ES-I3 (cell line): ENCODE data around the gene HS3ST6.

Experiments used
- H3K36me3 ChIP-seq: 2 replicates; pipeline ENCODE4 v1.6.1; 2013; ENCODE audit warnings: mild to moderate bottlenecking, low read length, control low read depth, moderate library complexity; ENCODE audit not compliant: insufficient read depth
- H3K4me1 ChIP-seq: 2 replicates; pipeline ENCODE4 v1.6.1; 2013; ENCODE audit warnings: mild to moderate bottlenecking, control low read depth, low read length; ENCODE audit not compliant: insufficient read depth
- H3K9ac ChIP-seq: 2 replicates; pipeline ENCODE4 v1.6.1; 2013; ENCODE audit warnings: low read depth, mild to moderate bottlenecking, low read length, moderate library complexity
- H3K9me3 ChIP-seq: 2 replicates; pipeline ENCODE4 v1.6.1; 2013; ENCODE audit warnings: mild to moderate bottlenecking, low read length, moderate library complexity; ENCODE audit not compliant: control insufficient read depth, insufficient read depth

The HS3ST6 gene

DNA sequence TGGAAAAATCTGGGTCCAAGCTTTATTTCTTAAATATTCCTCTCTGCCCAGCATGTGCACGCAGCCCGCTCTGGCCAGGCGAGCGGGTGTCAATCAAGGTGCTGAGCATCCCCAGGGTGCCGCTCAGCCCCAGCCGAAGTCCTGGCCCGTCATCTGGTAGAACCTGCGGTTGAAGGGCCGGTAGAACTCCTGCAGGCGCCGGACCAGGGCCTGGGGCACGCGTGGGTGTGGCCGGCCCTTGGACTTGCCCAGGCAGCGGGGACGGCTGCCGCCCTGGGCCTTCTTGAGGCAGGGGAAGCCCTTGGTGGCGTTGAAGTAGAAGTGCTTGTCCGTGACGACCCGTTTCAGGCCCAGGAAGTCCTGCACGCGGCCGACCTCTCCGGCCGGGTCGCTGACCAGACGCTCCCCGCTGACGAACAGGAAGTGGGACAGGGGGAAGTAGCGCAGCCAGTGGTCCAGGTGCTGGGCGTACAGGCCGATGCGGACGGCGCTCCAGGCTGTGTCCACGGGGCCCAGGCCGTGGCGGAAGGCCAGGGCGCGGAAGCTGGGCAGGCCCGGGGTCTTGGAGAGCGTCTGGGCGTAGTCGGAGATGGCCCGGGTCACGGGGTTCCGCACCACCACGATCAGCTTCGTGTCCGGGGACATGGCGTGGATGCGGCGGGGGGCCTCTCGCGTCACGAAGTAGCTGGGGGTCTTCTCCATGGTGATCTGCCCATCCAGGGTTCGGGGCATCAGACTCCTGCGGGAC is 6.6 kb downstream of the HS3ST6 start:
- Histone ChIP-seq H3K9me3 (no peaks in the 10 kb centered on the region), H3K4me1 (peaks cover 23% of the 10 kb centered on the region; the same call in 1 of the 2 replicates), H3K36me3 (no peaks in the 10 kb centered on the region), H3K9ac (no peak overlapping the region)

DNA sequence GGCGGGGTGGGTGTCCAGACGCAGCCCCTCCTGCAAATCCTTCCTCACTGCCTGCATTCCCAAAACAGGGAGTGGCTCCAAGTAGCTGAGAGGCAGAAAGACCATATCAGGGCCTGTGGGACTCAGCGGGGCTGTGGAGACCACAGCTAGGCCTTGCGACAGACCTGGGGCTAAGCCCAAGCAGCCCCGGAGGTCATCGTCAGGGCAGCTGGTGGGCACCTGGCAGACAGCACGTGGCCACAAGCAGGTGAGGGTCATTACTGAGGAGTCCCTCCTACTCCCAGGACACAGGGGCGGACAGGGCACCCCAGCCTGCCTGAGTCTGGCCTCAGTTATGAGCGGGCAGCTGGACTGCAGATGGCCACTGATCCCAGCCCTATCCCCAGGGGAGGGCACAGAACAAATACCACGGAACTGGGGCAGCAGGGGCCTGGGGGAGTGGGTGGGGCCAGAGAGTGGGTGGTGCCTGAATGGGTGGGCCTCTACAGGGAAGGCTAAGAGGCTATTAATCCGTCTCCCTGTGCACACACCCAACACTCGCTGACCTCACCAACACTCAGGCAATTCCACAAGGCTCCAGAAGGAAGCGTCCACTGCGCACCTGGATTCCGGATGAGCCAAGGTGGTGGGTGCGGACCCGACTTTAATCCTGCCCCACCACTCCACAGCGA is 8.5 kb downstream of the HS3ST6 start:
- Histone ChIP-seq H3K9ac (no peak overlapping the region), H3K9me3 (no peaks in the 10 kb centered on the region), H3K4me1 (peaks cover 24% of the 10 kb centered on the region; the same call in 1 of the 2 replicates), H3K36me3 (no peaks in the 10 kb centered on the region)

DNA sequence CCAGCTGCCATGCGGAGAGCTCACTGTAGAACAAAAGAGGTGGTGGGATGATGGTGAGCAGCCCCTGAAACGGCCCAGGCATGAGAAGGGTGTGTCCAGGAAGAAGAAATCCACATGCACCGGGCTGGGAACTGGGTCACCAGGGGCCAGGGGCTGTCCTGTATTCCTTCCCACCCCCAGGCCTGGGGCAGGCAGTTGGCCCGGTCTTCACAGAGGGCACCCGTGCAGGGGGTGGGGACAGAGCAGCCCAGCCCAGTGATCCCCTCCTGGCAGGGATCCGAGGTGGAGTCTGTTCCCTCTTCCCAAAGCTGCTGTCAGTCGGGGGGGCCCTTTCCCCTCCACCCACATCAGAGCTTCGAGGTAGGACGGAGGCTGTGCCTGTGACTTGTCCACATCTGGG is 9.2 kb downstream of the HS3ST6 start:
- no peaks in the 10 kb centered on the region for H3K9me3 ChIP-seq
- H3K36me3 ChIP-seq = no peaks in the 10 kb centered on the region
- peaks cover 24% of the 10 kb centered on the region; the same call in 1 of the 2 replicates for H3K4me1 ChIP-seq
- no peak overlapping the region for H3K9ac ChIP-seq

DNA sequence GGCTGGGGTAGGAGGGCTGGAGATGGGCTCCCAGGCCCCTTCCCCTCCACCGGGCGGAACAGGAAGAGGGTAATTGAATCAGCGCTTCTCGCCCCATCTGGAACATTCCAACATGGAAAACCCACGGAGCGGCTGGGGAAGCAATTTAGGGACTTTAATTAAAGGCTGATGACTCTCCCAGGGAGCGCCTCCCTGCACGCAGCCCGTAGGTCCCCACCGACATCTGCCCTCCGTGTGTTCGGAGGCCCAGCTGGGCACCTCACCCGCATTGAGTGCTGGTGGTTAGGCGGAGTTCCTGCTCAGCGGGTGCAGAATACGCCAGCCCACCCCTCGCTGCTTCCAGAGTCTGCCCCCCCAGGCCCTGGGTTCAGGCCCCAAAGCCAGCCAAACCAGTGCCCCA is 10.0 kb downstream of the HS3ST6 start:
- Histone ChIP-seq H3K36me3 (no peaks in the 10 kb centered on the region), H3K9me3 (no peaks in the 10 kb centered on the region), H3K4me1 (peaks cover 18% of the 10 kb centered on the region; the same call in 1 of the 2 replicates), H3K9ac (no peak overlapping the region)

- H3K4me1 ChIP-seq = peaks cover 18% of the 10 kb centered on the region; the same call in 1 of the 2 replicates
- H3K9ac ChIP-seq = no peak overlapping the region
- no peaks in the 10 kb centered on the region for H3K9me3 ChIP-seq
- no peaks in the 10 kb centered on the region for H3K36me3 ChIP-seq
These were observed 10.9 kb downstream of the HS3ST6 start for GRCh38 chr16:1907226-1907860.

- no peak overlapping the region for H3K9ac ChIP-seq
- H3K9me3 ChIP-seq = no peaks in the 10 kb centered on the region
- peaks cover 18% of the 10 kb centered on the region; the same call in 1 of the 2 replicates for H3K4me1 ChIP-seq
- H3K36me3 ChIP-seq = no peaks in the 10 kb centered on the region
These were observed 11.4 kb downstream of the HS3ST6 start for GRCh38 chr16:1906846-1907165.

- no peaks in the 10 kb centered on the region for H3K9me3 ChIP-seq
- no peak overlapping the region for H3K9ac ChIP-seq
- H3K4me1 ChIP-seq = peaks cover 18% of the 10 kb centered on the region; the same call in 1 of the 2 replicates
- no peaks in the 10 kb centered on the region for H3K36me3 ChIP-seq
These were observed 12.0 kb downstream of the HS3ST6 start for GRCh38 chr16:1906055-1906845.

GRCh38 chr16:1903845-1904840 is 14.1 kb downstream of the HS3ST6 start:
- Histone ChIP-seq H3K36me3 (no peaks in the 10 kb centered on the region), H3K9me3 (no peaks in the 10 kb centered on the region), H3K9ac (no peak overlapping the region), H3K4me1 (peaks cover 18% of the 10 kb centered on the region; the same call in 1 of the 2 replicates)

GRCh38 chr16:1903220-1903574 is 15.0 kb downstream of the HS3ST6 start:
- H3K9me3 ChIP-seq = no peaks in the 10 kb centered on the region
- peaks cover 12% of the 10 kb centered on the region; the same call in 1 of the 2 replicates for H3K4me1 ChIP-seq
- H3K36me3 ChIP-seq = no peaks in the 10 kb centered on the region
- H3K9ac ChIP-seq = no peak overlapping the region

GRCh38 chr16:1902547-1903219 is 15.5 kb downstream of the HS3ST6 start:
- Histone ChIP-seq H3K36me3 (no peaks in the 10 kb centered on the region), H3K9ac (no peak overlapping the region), H3K4me1 (peaks cover 7% of the 10 kb centered on the region; the same call in 1 of the 2 replicates), H3K9me3 (no peaks in the 10 kb centered on the region)

- no peaks in the 10 kb centered on the region for H3K36me3 ChIP-seq
- H3K9ac ChIP-seq = no peak overlapping the region
- H3K4me1 ChIP-seq = no peaks in the 10 kb centered on the region
- H3K9me3 ChIP-seq = no peaks in the 10 kb centered on the region
These were observed 17.8 kb downstream of the HS3ST6 start for GRCh38 chr16:1900452-1900774.

DNA sequence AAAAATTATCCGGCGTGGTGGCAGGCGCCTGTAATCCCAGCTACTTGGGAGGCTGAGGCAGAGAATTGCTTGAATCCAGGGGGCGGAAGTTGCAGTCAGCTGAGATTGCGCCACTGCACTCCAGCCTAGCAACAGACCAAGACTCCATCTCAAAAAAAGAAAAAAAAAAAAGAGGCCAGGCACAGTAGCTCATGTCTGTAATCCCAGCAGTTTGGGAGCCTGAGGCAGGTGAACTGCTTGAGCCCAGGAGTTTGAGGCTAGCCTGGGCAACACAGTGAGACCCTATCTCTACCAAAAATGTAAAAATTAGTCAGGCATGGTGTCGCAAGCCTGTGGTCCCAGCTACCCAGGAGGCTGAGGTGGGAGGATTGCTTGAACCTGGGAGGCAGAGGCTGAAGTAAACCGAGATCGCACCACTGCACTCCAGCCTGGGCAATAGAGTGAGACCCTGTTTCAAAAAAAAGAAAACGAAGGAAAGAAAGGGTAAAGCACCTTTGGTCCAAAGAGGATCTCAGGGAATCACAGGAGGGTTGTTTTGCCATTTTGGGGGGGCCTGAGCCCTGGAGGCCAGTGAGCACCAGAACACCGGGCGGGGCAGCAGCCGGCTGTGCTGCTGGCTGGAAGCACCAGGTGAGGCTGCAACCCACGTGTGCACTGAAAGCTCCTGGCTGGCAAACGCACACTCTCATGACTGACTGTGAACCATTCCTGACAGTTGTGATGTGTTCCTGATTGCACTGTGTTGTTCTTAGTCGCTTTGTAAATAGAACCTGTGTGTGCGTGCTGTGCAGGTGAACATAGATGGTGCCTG is 18.4 kb downstream of the HS3ST6 start:
- no peaks in the 10 kb centered on the region for H3K36me3 ChIP-seq
- no peaks in the 10 kb centered on the region for H3K4me1 ChIP-seq
- H3K9ac ChIP-seq = no peak overlapping the region
- no peaks in the 10 kb centered on the region for H3K9me3 ChIP-seq
